ENCODE measurements around the gene ZNF8.

GRCh38 chr19:58318297-58318696, 39.5 kb downstream of the ZNF8 start:
- no peak for TF ChIP-seq CTCF (IDR thresholded peaks at IDR 0.05)
- no peak for TF ChIP-seq POLR2A (IDR thresholded peaks at IDR 0.05)

Data from heart left ventricle (tissue), 13 donors.